ENCODE data around the gene LRTM2. TPM values are rescaled to one million over a fixed set of nuclear protein-coding genes. Genes with fewer than 3 reads are reported as not detected.

LRTM2 gene
- total RNA-seq, 4 donors from 2014 or later = not detected

- no peak overlapping the region for H3K4me3 ChIP-seq
- no peaks in the 10 kb centered on the region for H3K9me3 ChIP-seq
- DNase-seq = no peak
- WGBS, 2 donors (ENCODE audit: low coverage in 1 of 2) = 86 to 88% methylated on average over 5 to 13 of the region's 13 CpGs
- H3K36me3 ChIP-seq = no peaks in the 10 kb centered on the region
- H3K4me1 ChIP-seq = peaks cover 0 to 2% (median 0%) of the 10 kb centered on the region in 4 donors
- in situ Hi-C loops (cut with MboI; ENCODE audit: low pct_ligation_motif_present in 1 of 4, low pct_unique_long_range_greater_than_20kb in 1 of 4, low sequenced_read_pairs in 3 of 4) (loop anchor here (5.0 to 25.0 kb wide), 3 partner anchors 125 to 228 kb away; no protein-coding TSS in a partner anchor), intact Hi-C loops (cut with DNase I; ENCODE audit: low total_unique reads) (loop anchor here (5.0 kb wide), 1 partner anchor 108 kb away; the partner anchor contains the start of gene CACNA2D4)
- peaks cover 2% of the 10 kb centered on the region for H3K27me3 ChIP-seq
- no peak overlapping the region for H3K27ac ChIP-seq
- TF ChIP-seq POLR2A (IDR thresholded peaks at IDR 0.05) (no peak), CTCF (IDR thresholded peaks at IDR 0.05) (no peak), POLR2AphosphoS5 (IDR thresholded peaks at IDR 0.05) (no peak), EP300 (IDR thresholded peaks at IDR 0.05; ENCODE audit: low read depth) (no peak)
Measured at GRCh38 chr12:1809591-1810190, 10.7 kb upstream of the LRTM2 start.

- Histone ChIP-seq H3K4me1 (no peaks in the 10 kb centered on the region), H3K4me3 (no peak overlapping the region), H3K27ac (no peak overlapping the region), H3K27me3 (peaks cover 3% of the 10 kb centered on the region), H3K9me3 (no peaks in the 10 kb centered on the region), H3K36me3 (no peaks in the 10 kb centered on the region)
- no peak for DNase-seq
- intact Hi-C loops (cut with DNase I; ENCODE audit: low total_unique reads) (no loop called here), in situ Hi-C loops (cut with MboI; ENCODE audit: low pct_ligation_motif_present in 1 of 4, low pct_unique_long_range_greater_than_20kb in 1 of 4, low sequenced_read_pairs in 3 of 4) (loop anchor here in 2 of 4 donors (25.0 kb wide), 1 partner anchor 227 kb away; no protein-coding TSS in a partner anchor)
- TF ChIP-seq POLR2A (IDR thresholded peaks at IDR 0.05) (no peak), EP300 (IDR thresholded peaks at IDR 0.05; ENCODE audit: low read depth) (no peak), CTCF (IDR thresholded peaks at IDR 0.05) (no peak), POLR2AphosphoS5 (IDR thresholded peaks at IDR 0.05) (no peak)
- WGBS, 2 donors (ENCODE audit: low coverage in 1 of 2) = 82 to 88% methylated on average over 5 to 21 of the region's 21 CpGs
Measured at GRCh38 chr12:1810201-1810930, 10.0 kb upstream of the LRTM2 start.

GRCh38 chr12:1810931-1811280 lies 9.5 kb upstream of the LRTM2 start:
- DNase-seq = no peak
- Histone ChIP-seq H3K27me3 (peaks cover 3% of the 10 kb centered on the region), H3K4me1 (no peaks in the 10 kb centered on the region), H3K9me3 (no peaks in the 10 kb centered on the region), H3K36me3 (no peaks in the 10 kb centered on the region), H3K4me3 (no peak overlapping the region), H3K27ac (no peak overlapping the region)
- intact Hi-C loops (cut with DNase I; ENCODE audit: low total_unique reads) = no loop called here
- TF ChIP-seq POLR2AphosphoS5 (IDR thresholded peaks at IDR 0.05) (no peak), EP300 (IDR thresholded peaks at IDR 0.05; ENCODE audit: low read depth) (no peak), POLR2A (IDR thresholded peaks at IDR 0.05) (no peak), CTCF (IDR thresholded peaks at IDR 0.05) (no peak)
- in situ Hi-C loops (cut with MboI; ENCODE audit: low pct_ligation_motif_present in 1 of 4, low pct_unique_long_range_greater_than_20kb in 1 of 4, low sequenced_read_pairs in 3 of 4) = loop anchor here in 2 of 4 donors (25.0 kb wide), 1 partner anchor 226 kb away; no protein-coding TSS in a partner anchor
- 89% methylated on average over 10 of the region's 10 CpGs; no CpG with 5 or more reads in 1 of the 2 donors for WGBS, 2 donors (ENCODE audit: low coverage in 1 of 2)

GRCh38 chr12:1811281-1811947 lies 9.0 kb upstream of the LRTM2 start:
- 31 to 79% methylated on average over 4 to 26 of the region's 27 CpGs for WGBS, 2 donors (ENCODE audit: low coverage in 1 of 2)
- intact Hi-C loops (cut with DNase I; ENCODE audit: low total_unique reads) = no loop called here
- TF ChIP-seq EP300 (IDR thresholded peaks at IDR 0.05; ENCODE audit: low read depth) (no peak), CTCF (IDR thresholded peaks at IDR 0.05) (no peak), POLR2A (IDR thresholded peaks at IDR 0.05) (no peak), POLR2AphosphoS5 (IDR thresholded peaks at IDR 0.05) (no peak)
- in situ Hi-C loops (cut with MboI; ENCODE audit: low pct_ligation_motif_present in 1 of 4, low pct_unique_long_range_greater_than_20kb in 1 of 4, low sequenced_read_pairs in 3 of 4) = loop anchor here in 2 of 4 donors (25.0 kb wide), 1 partner anchor 226 kb away; no protein-coding TSS in a partner anchor
- Histone ChIP-seq H3K27ac (peak overlapping the region; percentile 35 to 57 (median 48)), H3K27me3 (peaks cover 3% of the 10 kb centered on the region), H3K9me3 (no peaks in the 10 kb centered on the region), H3K4me3 (no peak overlapping the region), H3K4me1 (no peaks in the 10 kb centered on the region), H3K36me3 (no peaks in the 10 kb centered on the region)
- DNase-seq = no peak

Data from transverse colon (tissue), 4 donors.